ENCODE data around the gene ABCB9. TPM values are rescaled to one million over a fixed set of nuclear protein-coding genes. Genes with fewer than 3 reads are reported as not detected.

Gene ABCB9
- total and polyA plus RNA-seq, 2 of the 8 experiments (the other 6 are each of a cell fraction or from before 2014, with no cell fraction given) = 3.8 to 8.0 TPM

DNA sequence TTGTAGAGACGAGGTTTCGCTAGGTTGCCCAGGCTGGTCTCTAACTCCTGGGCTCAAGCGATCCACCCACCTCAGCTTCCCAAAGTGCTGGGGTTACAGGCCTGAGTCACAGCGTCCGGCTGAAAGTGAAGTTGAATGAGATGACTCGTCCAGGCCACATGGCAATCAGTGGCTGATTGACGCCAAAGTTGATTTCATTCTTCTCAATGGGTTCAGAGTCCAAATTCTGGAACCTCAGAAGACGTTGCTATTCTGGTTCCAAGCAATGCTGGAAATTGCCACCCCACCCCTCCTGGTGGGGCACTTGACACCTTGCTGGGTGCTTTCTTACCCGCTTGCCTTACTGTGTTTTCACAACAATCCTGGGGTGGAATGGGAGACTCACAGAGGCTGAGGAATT, 14.9 kb downstream of the ABCB9 start:
- Histone ChIP-seq H2BK5ac (ENCODE audit: low read depth, low read length) (no peak overlapping the region), H2BK15ac (ENCODE audit: low read length) (no peak overlapping the region), H3K79me1 (ENCODE audit: low read depth, low read length) (no peaks in the 10 kb centered on the region), H3K4me3 (ENCODE audit: extremely low read depth in 1 of 4, insufficient read depth in 2 of 4, low read depth in 3 of 4, low read length in 4 of 4) (no peak overlapping the region), H2BK20ac (ENCODE audit: low read length) (no peak overlapping the region), H3K18ac (ENCODE audit: extremely low read depth, low read length) (no peak overlapping the region), H3K36me3 (ENCODE audit: control insufficient read depth in 2 of 4, insufficient read depth in 4 of 4, low read length in 3 of 4) (no peaks in the 10 kb centered on the region), H3K23me2 (ENCODE audit: low read depth, low read length) (no peaks in the 10 kb centered on the region), H3K79me2 (ENCODE audit: control insufficient read depth in 1 of 2, insufficient read depth in 2 of 2, low read length in 2 of 2) (no peaks in the 10 kb centered on the region), H2BK12ac (ENCODE audit: low read depth, low read length) (no peak overlapping the region), H3K56ac (replicated peaks; ENCODE audit: insufficient read length, low read depth, low read length) (no peak overlapping the region), H3K27me3 (replicated peaks in 1 of 4; ENCODE audit: control insufficient read depth in 3 of 4, extremely low read depth in 1 of 4, insufficient read depth in 3 of 4, low read length in 3 of 4) (no peaks in the 10 kb centered on the region), H3K14ac (ENCODE audit: insufficient read length) (no peak overlapping the region), H3K4ac (replicated peaks; ENCODE audit: insufficient read length, low read depth, low read length) (no peak overlapping the region), H3K4me2 (ENCODE audit: insufficient read depth in 1 of 2, low read depth in 2 of 2, low read length in 2 of 2) (no peak overlapping the region), H3K27ac (ENCODE audit: low read depth, low read length) (no peak overlapping the region), H2BK120ac (replicated peaks; ENCODE audit: low read depth, low read length) (no peak overlapping the region), H4K91ac (replicated peaks; ENCODE audit: insufficient read length, low read length) (no peak overlapping the region), H2AFZ (ENCODE audit: low read length) (no peak overlapping the region), H3K9me3 (ENCODE audit: insufficient read depth in 2 of 2, low read depth in 1 of 2, low read length in 1 of 2) (no peaks in the 10 kb centered on the region), H4K8ac (ENCODE audit: extremely low read depth, insufficient read depth, low read length) (no peak overlapping the region; the same call in 1 of the 2 replicates), H4K5ac (ENCODE audit: insufficient read length, low read depth, low read length) (no peak overlapping the region), H3K4me1 (replicated peaks in 1 of 4; ENCODE audit: control insufficient read depth in 3 of 4, insufficient read depth in 4 of 4, low read length in 3 of 4) (no peaks in the 10 kb centered on the region), H3K9ac (replicated peaks in 1 of 4; ENCODE audit: extremely low read depth in 1 of 4, low read depth in 3 of 4, low read length in 3 of 4) (no peak overlapping the region), H4K20me1 (replicated peaks in 1 of 2; ENCODE audit: control insufficient read depth in 1 of 2, insufficient read depth in 2 of 2, low read length in 2 of 2) (peaks cover 3 to 10% of the 10 kb centered on the region in 2 experiments), H3K23ac (ENCODE audit: insufficient read length) (no peak overlapping the region), H2AK5ac (ENCODE audit: low read depth, low read length) (no peak overlapping the region)
- FAIRE-seq = no peak
- WGBS, 2 experiments (ENCODE audit: extremely low coverage in 1 of 2, insufficient coverage in 1 of 2, insufficient read length in 1 of 2, insufficient replicate concordance in 2 of 2, low coverage in 1 of 2, low lambda C conversion rate in 2 of 2, missing lambda C conversion rate in 1 of 2) = 85% methylated on average over 9 of the region's 9 CpGs; no CpG with 5 or more reads in 1 of the 2 experiments
- no peak for DNase-seq (ENCODE audit: low read depth in 1 of 2, low spot score in 2 of 2)
- TF ChIP-seq KDM5A (IDR thresholded peaks at IDR 0.05; ENCODE audit: low read length) (no peak), SIX5 (IDR thresholded peaks at IDR 0.05; ENCODE audit: low read depth, low read length) (no peak), HDAC2 (IDR thresholded peaks at IDR 0.05; ENCODE audit: borderline replicate concordance in 1 of 2, low read depth in 2 of 2, low read length in 2 of 2) (no peak), KDM4A (IDR thresholded peaks at IDR 0.05; ENCODE audit: low read depth, low read length, severe bottlenecking) (no peak), RAD21 (IDR thresholded peaks at IDR 0.05 in 1 of 2, conservative IDR thresholded peaks at IDR 0.05 in 1 of 2; ENCODE audit: low read depth in 2 of 2, low read length in 2 of 2) (no peak), SIN3A (conservative IDR thresholded peaks at IDR 0.05 in 1 of 2, IDR thresholded peaks at IDR 0.05 in 1 of 2; ENCODE audit: low read depth in 1 of 2, low read length in 2 of 2) (no peak), RBBP5 (IDR thresholded peaks at IDR 0.05; ENCODE audit: borderline replicate concordance, low read depth, low read length) (no peak), YY1 (IDR thresholded peaks at IDR 0.05; ENCODE audit: low read depth, low read length) (no peak), TEAD4 (IDR thresholded peaks at IDR 0.05; ENCODE audit: low read depth, low read length) (no peak), EGR1 (IDR thresholded peaks at IDR 0.05; ENCODE audit: borderline replicate concordance, low read depth, low read length) (no peak)
- TF ChIP-seq, protein P1, sequence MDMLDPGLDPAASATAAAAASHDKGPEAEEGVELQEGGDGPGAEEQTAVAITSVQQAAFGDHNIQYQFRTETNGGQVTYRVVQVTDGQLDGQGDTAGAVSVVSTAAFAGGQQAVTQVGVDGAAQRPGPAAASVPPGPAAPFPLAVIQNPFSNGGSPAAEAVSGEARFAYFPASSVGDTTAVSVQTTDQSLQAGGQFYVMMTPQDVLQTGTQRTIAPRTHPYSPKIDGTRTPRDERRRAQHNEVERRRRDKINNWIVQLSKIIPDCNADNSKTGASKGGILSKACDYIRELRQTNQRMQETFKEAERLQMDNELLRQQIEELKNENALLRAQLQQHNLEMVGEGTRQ (IDR thresholded peaks at IDR 0.05; ENCODE audit: low read length) = no peak
- CTCF ChIA-PET (ENCODE audit: partially characterized antibody) = interaction anchor here (1.2 to 21.5 kb wide), 6 partner anchors 54 to 287 kb away, joined by 3 to 473 read pairs (median 6); no protein-coding TSS in a partner anchor
- POLR2A ChIA-PET (ENCODE audit: partially characterized antibody) = no interaction called here

All from H1 (cell line).